Measurements from ENCODE around the gene TUBG2. TPM values are rescaled to one million over a fixed set of nuclear protein-coding genes. Genes with fewer than 3 reads are reported as not detected.
"Not testable (repeated sequence)": the region's sequence is repeated elsewhere in the genome, so short reads cannot be mapped to it uniquely, and the experiment has no call there.

The TUBG2 gene
- total and polyA plus RNA-seq, 2 experiments from 2014 or later: 16.0 to 46.3 TPM

GRCh38 chr17:42623271-42623670 lies 35.8 kb upstream of the TUBG2 start:
- no peaks in the 10 kb centered on the region for H3K4me1 ChIP-seq (ENCODE audit: insufficient read depth)
- DNase-seq (ENCODE audit: low spot score): no peak
- no peak overlapping the region for H3K4me3 ChIP-seq
- 83% methylated on average over 2 of the region's 2 CpGs for WGBS (ENCODE audit: low lambda C conversion rate, missing lambda C conversion rate)
- H3K27me3 ChIP-seq: no peaks in the 10 kb centered on the region
- no peak overlapping the region for H3K4me2 ChIP-seq
- TF ChIP-seq, protein P1, sequence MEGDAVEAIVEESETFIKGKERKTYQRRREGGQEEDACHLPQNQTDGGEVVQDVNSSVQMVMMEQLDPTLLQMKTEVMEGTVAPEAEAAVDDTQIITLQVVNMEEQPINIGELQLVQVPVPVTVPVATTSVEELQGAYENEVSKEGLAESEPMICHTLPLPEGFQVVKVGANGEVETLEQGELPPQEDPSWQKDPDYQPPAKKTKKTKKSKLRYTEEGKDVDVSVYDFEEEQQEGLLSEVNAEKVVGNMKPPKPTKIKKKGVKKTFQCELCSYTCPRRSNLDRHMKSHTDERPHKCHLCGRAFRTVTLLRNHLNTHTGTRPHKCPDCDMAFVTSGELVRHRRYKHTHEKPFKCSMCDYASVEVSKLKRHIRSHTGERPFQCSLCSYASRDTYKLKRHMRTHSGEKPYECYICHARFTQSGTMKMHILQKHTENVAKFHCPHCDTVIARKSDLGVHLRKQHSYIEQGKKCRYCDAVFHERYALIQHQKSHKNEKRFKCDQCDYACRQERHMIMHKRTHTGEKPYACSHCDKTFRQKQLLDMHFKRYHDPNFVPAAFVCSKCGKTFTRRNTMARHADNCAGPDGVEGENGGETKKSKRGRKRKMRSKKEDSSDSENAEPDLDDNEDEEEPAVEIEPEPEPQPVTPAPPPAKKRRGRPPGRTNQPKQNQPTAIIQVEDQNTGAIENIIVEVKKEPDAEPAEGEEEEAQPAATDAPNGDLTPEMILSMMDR (IDR thresholded peaks at IDR 0.05; ENCODE audit: poor library complexity): no peak
- TF ChIP-seq EZH2 (IDR thresholded peaks at IDR 0.05; ENCODE audit: borderline replicate concordance) (no peak), EZH2phosphoT487 (IDR thresholded peaks at IDR 0.05; ENCODE audit: low read depth, severe bottlenecking, unreplicated experiment) (no peak)
- no peaks in the 10 kb centered on the region for H4K20me1 ChIP-seq (ENCODE audit: insufficient read depth, poor library complexity, severe bottlenecking)
- H3K27ac ChIP-seq: no peak overlapping the region
- no peaks in the 10 kb centered on the region for H3K9me2 ChIP-seq (replicated peaks; ENCODE audit: insufficient read depth)
- H2AFZ ChIP-seq: no peak overlapping the region
- H3K36me3 ChIP-seq (replicated peaks; ENCODE audit: insufficient read depth, low read depth): no peaks in the 10 kb centered on the region
- H3K9me3 ChIP-seq (ENCODE audit: low read depth): no peaks in the 10 kb centered on the region
- no peaks in the 10 kb centered on the region for H3K79me2 ChIP-seq

GRCh38 chr17:42623732-42624596 lies 35.1 kb upstream of the TUBG2 start:
- Histone ChIP-seq H3K9me2 (replicated peaks; ENCODE audit: insufficient read depth) (no peaks in the 10 kb centered on the region), H3K79me2 (no peaks in the 10 kb centered on the region), H3K4me1 (ENCODE audit: insufficient read depth) (no peaks in the 10 kb centered on the region), H3K9me3 (ENCODE audit: low read depth) (no peaks in the 10 kb centered on the region), H2AFZ (no peak overlapping the region), H3K27me3 (no peaks in the 10 kb centered on the region), H3K27ac (no peak overlapping the region), H3K4me3 (no peak overlapping the region), H3K36me3 (replicated peaks; ENCODE audit: insufficient read depth, low read depth) (no peaks in the 10 kb centered on the region), H3K4me2 (no peak overlapping the region), H4K20me1 (ENCODE audit: insufficient read depth, poor library complexity, severe bottlenecking) (no peaks in the 10 kb centered on the region)
- DNase-seq (ENCODE audit: low spot score): peak; percentile 23
- WGBS (ENCODE audit: low lambda C conversion rate, missing lambda C conversion rate): 90% methylated on average over 7 of the region's 7 CpGs
- TF ChIP-seq, protein P1 (IDR thresholded peaks at IDR 0.05; ENCODE audit: poor library complexity): no peak
- no peak for TF ChIP-seq EZH2 (IDR thresholded peaks at IDR 0.05; ENCODE audit: borderline replicate concordance)
- no peak for TF ChIP-seq EZH2phosphoT487 (IDR thresholded peaks at IDR 0.05; ENCODE audit: low read depth, severe bottlenecking, unreplicated experiment)

- not testable (repeated sequence) for H3K4me1 ChIP-seq (ENCODE audit: insufficient read depth); H3K36me3 ChIP-seq (replicated peaks; ENCODE audit: insufficient read depth, low read depth); H2AFZ ChIP-seq; H3K4me3 ChIP-seq; H3K27me3 ChIP-seq; H3K4me2 ChIP-seq; H3K9me2 ChIP-seq (replicated peaks; ENCODE audit: insufficient read depth); DNase-seq (ENCODE audit: low spot score); H3K9me3 ChIP-seq (ENCODE audit: low read depth); H4K20me1 ChIP-seq (ENCODE audit: insufficient read depth, poor library complexity, severe bottlenecking); H3K79me2 ChIP-seq; H3K27ac ChIP-seq
- WGBS (ENCODE audit: low lambda C conversion rate, missing lambda C conversion rate): 100% methylated on average over 6 of the region's 6 CpGs
Observed at GRCh38 chr17:42627032-42627764, 31.9 kb upstream of the TUBG2 start.

- no peak for DNase-seq (ENCODE audit: low spot score)
- Histone ChIP-seq H3K79me2 (no peaks in the 10 kb centered on the region), H3K4me1 (ENCODE audit: insufficient read depth) (no peaks in the 10 kb centered on the region), H3K27me3 (no peaks in the 10 kb centered on the region), H3K4me3 (no peak overlapping the region), H3K9me3 (ENCODE audit: low read depth) (no peaks in the 10 kb centered on the region), H4K20me1 (ENCODE audit: insufficient read depth, poor library complexity, severe bottlenecking) (no peaks in the 10 kb centered on the region), H3K4me2 (no peak overlapping the region), H2AFZ (no peak overlapping the region), H3K36me3 (replicated peaks; ENCODE audit: insufficient read depth, low read depth) (no peaks in the 10 kb centered on the region), H3K27ac (no peak overlapping the region), H3K9me2 (replicated peaks; ENCODE audit: insufficient read depth) (no peaks in the 10 kb centered on the region)
- 83% methylated on average over 3 of the region's 3 CpGs for WGBS (ENCODE audit: low lambda C conversion rate, missing lambda C conversion rate)
- TF ChIP-seq, protein P1 (IDR thresholded peaks at IDR 0.05; ENCODE audit: poor library complexity): no peak
- TF ChIP-seq EZH2phosphoT487 (IDR thresholded peaks at IDR 0.05; ENCODE audit: low read depth, severe bottlenecking, unreplicated experiment) (no peak), EZH2 (IDR thresholded peaks at IDR 0.05; ENCODE audit: borderline replicate concordance) (no peak)
Observed at GRCh38 chr17:42629411-42630009, 29.6 kb upstream of the TUBG2 start.

Data from hepatocyte (in vitro differentiated cells).